Omental fat pad (tissue), 4 donors: Measurements from ENCODE around the gene KANSL1L. TPM values are rescaled to one million over a fixed set of nuclear protein-coding genes. Genes with fewer than 3 reads are reported as not detected.

ENCODE experiments used
- ATAC-seq: fragments of 150-250 bp; one replicate; pipeline ENCODE4 v1.9.1; 2016; ENCODE audit warnings: mild to moderate bottlenecking, moderate library complexity; ENCODE audit not compliant: low FRiP score
- DNase-seq: peaks from one replicate; pipeline ENCODE4 v3.0.0-alpha.2; 2019; ENCODE audit warnings: low spot score
- CTCF ChIP-seq, 3 donors: fragments of 450-650 bp; IDR thresholded peaks; one replicate each; pipeline ENCODE4 v1.5.1; 2016 to 2017; ENCODE audit warnings: antibody characterized with exemption in 3 of 3, mild to moderate bottlenecking in 3 of 3, moderate library complexity in 2 of 3
- total RNA-seq, 4 donors: library from RNA; depleted of rRNA; stranded (reverse); fragments of >200 nt; gene quantifications; one replicate each; pipeline ENCODE4 v1.1.0, GENCODE V29; 2016

The KANSL1L gene
- total RNA-seq, 4 donors from 2014 or later: 12.5 to 48.5 (median 24.4) TPM

GRCh38 chr2:209988010-209988409, 183.2 kb downstream of the KANSL1L start:
- no peak for ATAC-seq
- no peak for TF ChIP-seq CTCF (IDR thresholded peaks at IDR 0.05)
- no peak for DNase-seq

- TF ChIP-seq CTCF (IDR thresholded peaks at IDR 0.05): no peak
- DNase-seq (no peak), ATAC-seq (no peak)
Measured at GRCh38 chr2:209986415-209986814, 184.8 kb downstream of the KANSL1L start.

GRCh38 chr2:209985874-209986273, 185.3 kb downstream of the KANSL1L start:
- DNase-seq: no peak
- no peak for ATAC-seq
- TF ChIP-seq CTCF (IDR thresholded peaks at IDR 0.05): no peak

GRCh38 chr2:209984291-209984690, 186.9 kb downstream of the KANSL1L start:
- no peak for TF ChIP-seq CTCF (IDR thresholded peaks at IDR 0.05)
- DNase-seq (no peak), ATAC-seq (no peak)

- ATAC-seq: no peak
- no peak for TF ChIP-seq CTCF (IDR thresholded peaks at IDR 0.05)
- no peak for DNase-seq
Measured at GRCh38 chr2:209977386-209978239, 193.6 kb downstream of the KANSL1L start.

GRCh38 chr2:209976698-209977385, 194.4 kb downstream of the KANSL1L start:
- no peak for TF ChIP-seq CTCF (IDR thresholded peaks at IDR 0.05)
- DNase-seq (no peak), ATAC-seq (no peak)
